HCT116 (cell line): Measurements from ENCODE around the gene CD93. TPM values are rescaled to one million over a fixed set of nuclear protein-coding genes. Genes with fewer than 3 reads are reported as not detected.

Experiments
- ATAC-seq: fragments of 200-7000 bp; cut with Tn5 transposase; 2 replicates; pipeline ENCODE4 v1.9.1; 2020; ENCODE audit warnings: mild to moderate bottlenecking, moderate library complexity
- BruUV-seq: library from RNA; stranded (reverse); fragments of 400-500 nt; replicated peaks from 2 replicates; lab custom pipeline; 2021; lab: Mats Ljungman, UMichigan
- CTCF ChIA-PET: fragments of 300-600 bp; sonication (Branson Sonifier 250); formaldehyde crosslinking; loops from one replicate; lab custom pipeline; 2021; ENCODE audit warnings: antibody characterized with exemption; lab: Charles Lee
- POLR2A ChIA-PET: fragments of 300-600, 350-600 bp; sonication (Branson Sonifier 250); formaldehyde crosslinking; loops from one replicate; lab custom pipeline; 2021; ENCODE audit warnings: antibody characterized with exemption; lab: Charles Lee
- RAD21 ChIA-PET, 2 experiments: fragments of 300-600 bp; sonication (Branson Sonifier 250); formaldehyde crosslinking; loops; one replicate each; lab custom pipeline; 2023; ENCODE audit warnings: low total read pairs in 2 of 2; ENCODE audit not compliant: uncharacterized antibody in 2 of 2, unreplicated experiment in 2 of 2, low non-redundant PET in 1 of 2; lab: Charles Lee
- DNase-seq: peaks from one replicate; pipeline ENCODE4 v3.0.0-alpha.2; 2010; ENCODE audit warnings: low read depth, low spot score
- H2AFZ ChIP-seq: fragments of 200-600 bp; shearing (Covaris generic), sonication (generic); 2 replicates; pipeline ENCODE4 v1.6.1; 2017; ENCODE audit warnings: low read depth, mixed run types, mixed read lengths, antibody characterized with exemption, low read length; ENCODE audit not compliant: poor library complexity, severe bottlenecking
- H3K27ac ChIP-seq: 2 replicates; pipeline ENCODE4 v1.5.1; 2012; ENCODE audit warnings: low read depth, low read length
- H3K27me3 ChIP-seq: fragments of 200-600 bp; sonication (generic); 2 replicates; pipeline ENCODE4 v1.6.1; 2016; ENCODE audit warnings: mixed run types, low read length, mixed read lengths; ENCODE audit not compliant: insufficient read depth
- H3K36me3 ChIP-seq, 2 experiments: fragments of 200-500 bp in 1 of 2; fragments of 200-600 bp in 1 of 2; sonication (Bioruptor generic) in 1 of 2; sonication (generic) in 1 of 2; 2 replicates each; pipeline versions ENCODE4 v1.5.1 to v1.6.1; 2014 to 2016; ENCODE audit warnings: low read length in 2 of 2, inconsistent platforms in 1 of 2, mixed read lengths in 1 of 2, mixed run types in 1 of 2; ENCODE audit not compliant: insufficient read depth in 2 of 2, control insufficient read depth in 1 of 2
- H3K4me1 ChIP-seq, 2 experiments: fragments of 200-600 bp in 1 of 2; sonication (generic) in 1 of 2; 2 replicates each; pipeline versions ENCODE4 v1.5.1 to v1.6.1; 2012 to 2017; ENCODE audit warnings: low read length in 2 of 2, inconsistent platforms in 1 of 2, mild to moderate bottlenecking in 1 of 2, mixed read lengths in 1 of 2, mixed run types in 1 of 2, moderate library complexity in 1 of 2; ENCODE audit not compliant: insufficient read depth in 2 of 2, control insufficient read depth in 1 of 2
- H3K4me2 ChIP-seq: fragments of 200-600 bp; sonication (generic); 2 replicates; pipeline ENCODE4 v1.6.1; 2017; ENCODE audit warnings: mixed run types, low read length, mixed read lengths
- H3K4me3 ChIP-seq, 2 experiments: fragments of 200-600 bp in 1 of 2; sonication (generic) in 1 of 2; replicated peaks in 1 of 2; 2 replicates each; pipeline ENCODE4 v1.5.1; 2011 to 2016; ENCODE audit warnings: low read length in 2 of 2, control low read depth in 1 of 2, low read depth in 1 of 2, mild to moderate bottlenecking in 1 of 2, mixed read lengths in 1 of 2, mixed run types in 1 of 2
- H3K79me2 ChIP-seq: fragments of 200-600 bp; sonication (generic); 2 replicates; pipeline ENCODE4 v1.6.1; 2017; ENCODE audit warnings: mild to moderate bottlenecking, mixed run types, low read length, moderate library complexity, mixed read lengths; ENCODE audit not compliant: insufficient read depth
- H3K9ac ChIP-seq: fragments of 200-600 bp; sonication (generic); 2 replicates; pipeline ENCODE4 v1.6.1; 2016; ENCODE audit warnings: low read length, mixed read lengths
- H3K9me2 ChIP-seq: fragments of 200-600 bp; sonication (generic), shearing (Covaris generic); 2 replicates; pipeline ENCODE4 v1.6.1; 2017; ENCODE audit warnings: mixed run types, mild to moderate bottlenecking, moderate library complexity; ENCODE audit not compliant: insufficient read depth
- H3K9me3 ChIP-seq, 2 experiments: fragments of 200-500 bp in 1 of 2; fragments of 200-600 bp in 1 of 2; sonication (Bioruptor generic) in 1 of 2; sonication (generic) in 1 of 2; 2 replicates each; pipeline ENCODE4 v1.6.1; 2014 to 2017; ENCODE audit warnings: low read length in 2 of 2, mixed read lengths in 2 of 2, inconsistent platforms in 1 of 2, low read depth in 1 of 2, mild to moderate bottlenecking in 1 of 2, mixed run types in 1 of 2, moderate library complexity in 1 of 2; ENCODE audit not compliant: control insufficient read depth in 1 of 2, insufficient read depth in 1 of 2
- H4K20me1 ChIP-seq: fragments of 200-600 bp; sonication (generic), shearing (Covaris generic); 2 replicates; pipeline ENCODE4 v1.6.1; 2017; ENCODE audit warnings: mixed run types, mild to moderate bottlenecking, moderate library complexity; ENCODE audit not compliant: insufficient read depth
- ELF1 ChIP-seq: IDR thresholded peaks from 2 replicates; pipeline ENCODE4 v1.6.1; 2012; ENCODE audit warnings: low read depth, borderline replicate concordance
- EZH2 ChIP-seq: fragments of 200-600 bp; sonication (generic); IDR thresholded peaks from 2 replicates; pipeline ENCODE4 v1.6.1; 2017; ENCODE audit warnings: antibody characterized with exemption, mixed run types
- EZH2phosphoT487 ChIP-seq: fragments of 200-600 bp; IDR thresholded peaks from 2 replicates; pipeline ENCODE4 v1.6.1; 2018; ENCODE audit warnings: antibody characterized with exemption, borderline replicate concordance
- FOSL1 ChIP-seq: IDR thresholded peaks from 2 replicates; pipeline ENCODE4 v1.6.1; 2012; ENCODE audit warnings: low read depth
- POLR2AphosphoS5 ChIP-seq: IDR thresholded peaks from 2 replicates; pipeline ENCODE4 v1.6.1; 2011; ENCODE audit warnings: mild to moderate bottlenecking, low read depth, low read length, moderate library complexity
- RAD21 ChIP-seq: IDR thresholded peaks from 2 replicates; pipeline ENCODE4 v1.6.1; 2012; ENCODE audit warnings: low read depth, mild to moderate bottlenecking
- SIN3A ChIP-seq: IDR thresholded peaks from 2 replicates; pipeline ENCODE4 v1.6.1; 2012; ENCODE audit warnings: low read depth
- SP1 ChIP-seq: IDR thresholded peaks from 2 replicates; pipeline ENCODE4 v1.6.1; 2012; ENCODE audit warnings: low read depth
- ZFX ChIP-seq: fragments of 450-650 bp; IDR thresholded peaks from 2 replicates; pipeline ENCODE4 v1.6.1; 2017
- ZNF274 ChIP-seq: fragments of 200-500 bp; sonication (Bioruptor generic); IDR thresholded peaks from 2 replicates; pipeline ENCODE4 v1.6.1; 2014; ENCODE audit warnings: mild to moderate bottlenecking, low read depth, low read length, inconsistent platforms
- intact Hi-C: fragments of 100-400 bp; cut with micrococcal nuclease; formaldehyde crosslinking; loops from 2 replicates; pipeline ENCODE4 v1.10.0; 2022
- total RNA-seq: library from RNA; stranded (reverse); gene quantifications from one replicate; pipeline ENCODE4 v1.2.1, GENCODE V29; 2021; ENCODE audit not compliant: unreplicated experiment
- TF ChIP-seq, protein P1 (sequence below), 3 experiments: fragments of 200-600 bp in 1 of 3; sonication (generic) in 1 of 3; IDR thresholded peaks in 2 of 3; conservative IDR thresholded peaks in 1 of 3; 2 replicates each; pipeline ENCODE4 v1.5.1; 2012 to 2017; ENCODE audit warnings: low read depth in 2 of 3, low read length in 2 of 3, antibody characterized with exemption in 1 of 3, borderline replicate concordance in 1 of 3, control low read depth in 1 of 3, mild to moderate bottlenecking in 1 of 3, mixed read lengths in 1 of 3, mixed run types in 1 of 3, moderate library complexity in 1 of 3; ENCODE audit not compliant: insufficient read depth in 1 of 3
- TF ChIP-seq, protein P2 (sequence below): IDR thresholded peaks from 2 replicates; pipeline ENCODE4 v1.6.1; 2012

Gene CD93
- total RNA-seq, 1 experiment from 2014 or later: 0.07 TPM

DNA sequence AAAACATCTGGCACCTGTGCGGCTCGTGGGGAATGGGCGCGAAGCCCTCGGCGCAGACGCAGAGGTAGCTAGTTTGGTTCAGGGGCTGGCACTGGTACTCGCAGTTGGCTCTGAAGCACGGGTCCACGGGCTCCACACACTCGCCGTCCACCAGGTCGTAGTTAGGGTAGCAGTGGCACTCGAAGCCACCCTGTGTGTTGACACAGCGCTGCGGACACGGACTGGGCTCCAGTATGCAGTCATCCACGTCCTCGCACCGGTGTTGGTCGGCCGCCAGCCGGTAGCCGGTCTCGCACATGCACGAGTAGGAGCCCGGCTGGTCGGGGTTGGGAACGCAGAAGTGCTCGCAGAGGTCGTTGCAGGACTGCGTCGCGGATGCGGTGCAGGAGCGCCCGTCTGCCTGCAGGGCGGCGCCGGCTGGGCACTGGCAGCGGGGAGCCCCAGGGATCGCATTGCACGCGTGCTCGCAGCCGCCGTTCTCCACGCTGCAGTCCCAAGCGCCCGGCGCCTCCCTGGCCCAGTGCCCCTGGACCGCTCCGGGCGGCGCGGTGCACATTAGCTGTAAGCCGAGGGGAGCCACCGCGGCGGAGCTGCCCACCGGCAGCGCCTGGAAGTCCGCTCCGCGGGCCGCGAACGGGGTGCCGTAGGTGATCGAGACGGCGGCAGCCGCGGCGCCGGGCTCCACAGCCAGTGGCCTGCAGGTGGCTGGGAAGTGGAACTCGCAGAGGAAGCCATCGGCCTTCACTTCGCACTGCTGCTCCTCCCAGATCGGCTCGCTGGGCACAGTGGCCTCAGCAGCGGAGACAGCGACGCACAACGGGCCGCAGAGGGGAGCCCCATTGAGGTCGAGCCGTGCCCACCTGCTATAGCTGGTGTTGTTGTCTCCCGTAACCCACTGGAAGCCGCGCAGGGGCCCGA, 37.6 kb downstream of the CD93 start:
- 0 out of 2 replicates have a peak, but pooled peaks cover 3% of the 10 kb centered on the region for H3K27me3 ChIP-seq
- DNase-seq (no peak), ATAC-seq (no peak)
- TF ChIP-seq, protein P1, sequence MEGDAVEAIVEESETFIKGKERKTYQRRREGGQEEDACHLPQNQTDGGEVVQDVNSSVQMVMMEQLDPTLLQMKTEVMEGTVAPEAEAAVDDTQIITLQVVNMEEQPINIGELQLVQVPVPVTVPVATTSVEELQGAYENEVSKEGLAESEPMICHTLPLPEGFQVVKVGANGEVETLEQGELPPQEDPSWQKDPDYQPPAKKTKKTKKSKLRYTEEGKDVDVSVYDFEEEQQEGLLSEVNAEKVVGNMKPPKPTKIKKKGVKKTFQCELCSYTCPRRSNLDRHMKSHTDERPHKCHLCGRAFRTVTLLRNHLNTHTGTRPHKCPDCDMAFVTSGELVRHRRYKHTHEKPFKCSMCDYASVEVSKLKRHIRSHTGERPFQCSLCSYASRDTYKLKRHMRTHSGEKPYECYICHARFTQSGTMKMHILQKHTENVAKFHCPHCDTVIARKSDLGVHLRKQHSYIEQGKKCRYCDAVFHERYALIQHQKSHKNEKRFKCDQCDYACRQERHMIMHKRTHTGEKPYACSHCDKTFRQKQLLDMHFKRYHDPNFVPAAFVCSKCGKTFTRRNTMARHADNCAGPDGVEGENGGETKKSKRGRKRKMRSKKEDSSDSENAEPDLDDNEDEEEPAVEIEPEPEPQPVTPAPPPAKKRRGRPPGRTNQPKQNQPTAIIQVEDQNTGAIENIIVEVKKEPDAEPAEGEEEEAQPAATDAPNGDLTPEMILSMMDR (IDR thresholded peaks at IDR 0.05 in 2 of 3, conservative IDR thresholded peaks at IDR 0.05 in 1 of 3; ENCODE audit: borderline replicate concordance in 1 of 3, insufficient read depth in 1 of 3, low read depth in 2 of 3, low read length in 2 of 3): peak in 2 of 3 experiments; percentile 38 to 42; a peak in 4 of 6 replicates
- no peak for TF ChIP-seq FOSL1
- no peaks in the 10 kb centered on the region for H3K9me2 ChIP-seq
- no peak overlapping the region for H2AFZ ChIP-seq
- H3K4me1 ChIP-seq: peaks cover 3 to 31% of the 10 kb centered on the region in 2 experiments; a peak in 3 of 4 replicates
- no peak overlapping the region for H3K4me2 ChIP-seq
- no peaks in the 10 kb centered on the region for H3K36me3 ChIP-seq
- ChIA-PET POLR2A (no interaction called here), RAD21 (interaction anchor here in 1 of 2 experiments (0.7 kb wide), 1 partner anchor 13 kb away, joined by 3 read pairs; no protein-coding TSS in a partner anchor), CTCF (no interaction called here)
- no TSS peak for BruUV-seq
- intact Hi-C loops: no loop called here
- no peak overlapping the region for H3K9ac ChIP-seq
- no peaks in the 10 kb centered on the region for H3K9me3 ChIP-seq
- H3K4me3 ChIP-seq: no peak overlapping the region
- no peak overlapping the region for H3K27ac ChIP-seq
- H3K79me2 ChIP-seq: no peaks in the 10 kb centered on the region
- no peaks in the 10 kb centered on the region for H4K20me1 ChIP-seq

DNA sequence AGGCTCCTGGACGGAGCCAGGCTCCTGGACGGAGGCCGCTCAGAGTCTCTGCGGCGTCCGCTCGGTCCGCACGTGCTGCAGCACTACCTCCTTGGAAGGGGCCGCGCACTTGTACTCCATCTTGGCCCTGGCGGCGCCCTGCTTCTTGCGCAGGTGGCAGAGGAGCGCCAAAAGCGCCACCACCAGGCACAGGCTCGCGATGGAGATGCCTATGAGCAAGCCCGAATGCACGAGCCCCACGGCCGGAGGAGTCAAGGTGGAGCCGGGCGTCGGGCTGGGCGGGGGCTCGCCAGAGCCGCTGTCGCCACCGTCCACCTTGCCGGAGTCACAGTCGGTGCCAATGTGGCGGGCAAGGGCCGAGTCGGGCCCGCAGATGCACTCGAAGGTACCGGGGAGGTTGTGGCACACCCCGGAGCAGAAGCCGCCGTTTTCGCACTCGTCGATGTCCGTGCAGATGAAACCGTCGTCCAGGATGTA, 38.3 kb downstream of the CD93 start:
- BruUV-seq: no TSS peak
- Histone ChIP-seq H3K27me3 (0 out of 2 replicates have a peak, but pooled peaks cover 7% of the 10 kb centered on the region), H3K27ac (no peak overlapping the region), H3K9me2 (no peaks in the 10 kb centered on the region), H3K9ac (no peak overlapping the region), H3K36me3 (no peaks in the 10 kb centered on the region), H3K4me1 (peaks cover 3 to 31% of the 10 kb centered on the region in 2 experiments; a peak in 3 of 4 replicates), H3K79me2 (no peaks in the 10 kb centered on the region), H3K4me2 (no peak overlapping the region), H3K9me3 (no peaks in the 10 kb centered on the region)
- no peak for ATAC-seq
- POLR2A ChIA-PET: no interaction called here
- intact Hi-C loops: no loop called here
- RAD21 ChIA-PET: no interaction called here
- CTCF ChIA-PET: no interaction called here
- no peak for DNase-seq
- TF ChIP-seq ZNF274 (no peak), EZH2 (no peak), SIN3A (no peak), FOSL1 (no peak), ELF1 (no peak), RAD21 (no peak), ZFX (no peak), POLR2AphosphoS5 (no peak), SP1 (no peak), EZH2phosphoT487 (no peak)
- TF ChIP-seq, protein P2, sequence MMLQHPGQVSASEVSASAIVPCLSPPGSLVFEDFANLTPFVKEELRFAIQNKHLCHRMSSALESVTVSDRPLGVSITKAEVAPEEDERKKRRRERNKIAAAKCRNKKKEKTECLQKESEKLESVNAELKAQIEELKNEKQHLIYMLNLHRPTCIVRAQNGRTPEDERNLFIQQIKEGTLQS: no peak
- TF ChIP-seq, all 23 proteins: peak for 0
- H3K4me3 ChIP-seq: no peak overlapping the region
- no peaks in the 10 kb centered on the region for H4K20me1 ChIP-seq
- no peak overlapping the region for H2AFZ ChIP-seq
